ENCODE results near the gene LMX1A.

LMX1A gene

GRCh38 chr1:165328136-165328535 lies 28.4 kb downstream of the LMX1A start:
- Histone ChIP-seq H3K23ac (ENCODE audit: low read length) (no peak overlapping the region), H4K12ac (ENCODE audit: low read depth, low read length) (no peak overlapping the region), H3K4ac (ENCODE audit: low read depth, low read length) (no peak overlapping the region), H4K91ac (ENCODE audit: low read depth, low read length) (no peak overlapping the region), H3K27ac (ENCODE audit: low read depth, low read length) (no peak overlapping the region), H2BK12ac (ENCODE audit: low read length) (no peak overlapping the region), H3K27me3 (ENCODE audit: insufficient read depth, low read length) (no peaks in the 10 kb centered on the region), H3K79me1 (ENCODE audit: low read length) (no peaks in the 10 kb centered on the region), H2AFZ (ENCODE audit: insufficient read depth, low read length, poor library complexity) (no peak overlapping the region), H3K18ac (ENCODE audit: low read length) (no peak overlapping the region), H3K14ac (ENCODE audit: low read length) (no peak overlapping the region), H2BK120ac (ENCODE audit: insufficient read depth, low read length, poor library complexity) (no peak overlapping the region), H3K9me3 (ENCODE audit: insufficient read depth, low read depth, low read length) (no peaks in the 10 kb centered on the region), H3K4me1 (ENCODE audit: control insufficient read depth in 1 of 2, insufficient read depth in 2 of 2, low read length in 2 of 2) (no peaks in the 10 kb centered on the region), H3K36me3 (ENCODE audit: control insufficient read depth in 1 of 2, insufficient read depth in 2 of 2, low read length in 2 of 2) (no peaks in the 10 kb centered on the region), H4K8ac (ENCODE audit: low read depth, low read length) (no peak overlapping the region), H3K9ac (ENCODE audit: low read length) (no peak overlapping the region), H3K4me3 (ENCODE audit: low read depth, low read length) (no peak overlapping the region), H2AK5ac (ENCODE audit: low read length) (no peak overlapping the region), H2BK5ac (ENCODE audit: low read depth, low read length, poor library complexity) (no peak overlapping the region), H3K79me2 (ENCODE audit: control insufficient read depth, insufficient read depth, low read length, poor library complexity) (no peaks in the 10 kb centered on the region), H3K4me2 (ENCODE audit: low read length) (no peak overlapping the region)
- no CpG with 5 or more reads among the region's 3 CpGs for WGBS (ENCODE audit: extremely low coverage, insufficient coverage, insufficient read length)
- no peak for DNase-seq

- H3K4me1 ChIP-seq (ENCODE audit: control insufficient read depth in 1 of 2, insufficient read depth in 2 of 2, low read length in 2 of 2): no peaks in the 10 kb centered on the region
- H3K27ac ChIP-seq (ENCODE audit: low read depth, low read length): no peak overlapping the region
- H3K9ac ChIP-seq (ENCODE audit: low read length): no peak overlapping the region
- H3K9me3 ChIP-seq (ENCODE audit: insufficient read depth, low read depth, low read length): no peaks in the 10 kb centered on the region
- H3K79me2 ChIP-seq (ENCODE audit: control insufficient read depth, insufficient read depth, low read length, poor library complexity): no peaks in the 10 kb centered on the region
- H3K27me3 ChIP-seq (ENCODE audit: insufficient read depth, low read length): no peaks in the 10 kb centered on the region
- no peak overlapping the region for H3K14ac ChIP-seq (ENCODE audit: low read length)
- H4K8ac ChIP-seq (ENCODE audit: low read depth, low read length): no peak overlapping the region
- H4K12ac ChIP-seq (ENCODE audit: low read depth, low read length): no peak overlapping the region
- no peak overlapping the region for H3K4me2 ChIP-seq (ENCODE audit: low read length)
- H2BK5ac ChIP-seq (ENCODE audit: low read depth, low read length, poor library complexity): no peak overlapping the region
- H3K79me1 ChIP-seq (ENCODE audit: low read length): no peaks in the 10 kb centered on the region
- no peaks in the 10 kb centered on the region for H3K36me3 ChIP-seq (ENCODE audit: control insufficient read depth in 1 of 2, insufficient read depth in 2 of 2, low read length in 2 of 2)
- H3K4ac ChIP-seq (ENCODE audit: low read depth, low read length): no peak overlapping the region
- no peak overlapping the region for H4K91ac ChIP-seq (ENCODE audit: low read depth, low read length)
- no peak overlapping the region for H3K23ac ChIP-seq (ENCODE audit: low read length)
- H2AFZ ChIP-seq (ENCODE audit: insufficient read depth, low read length, poor library complexity): no peak overlapping the region
- H2AK5ac ChIP-seq (ENCODE audit: low read length): no peak overlapping the region
- DNase-seq: no peak
- H3K18ac ChIP-seq (ENCODE audit: low read length): no peak overlapping the region
- H2BK12ac ChIP-seq (ENCODE audit: low read length): no peak overlapping the region
- no CpG with 5 or more reads among the region's 2 CpGs for WGBS (ENCODE audit: extremely low coverage, insufficient coverage, insufficient read length)
- H2BK120ac ChIP-seq (ENCODE audit: insufficient read depth, low read length, poor library complexity): no peak overlapping the region
- no peak overlapping the region for H3K4me3 ChIP-seq (ENCODE audit: low read depth, low read length)
Measured at GRCh38 chr1:165327538-165327937, 29.0 kb downstream of the LMX1A start.

GRCh38 chr1:165325460-165326203 lies 30.9 kb downstream of the LMX1A start:
- no peaks in the 10 kb centered on the region for H3K79me2 ChIP-seq (ENCODE audit: control insufficient read depth, insufficient read depth, low read length, poor library complexity)
- no peak overlapping the region for H3K14ac ChIP-seq (ENCODE audit: low read length)

GRCh38 chr1:165324050-165324449 lies 32.5 kb downstream of the LMX1A start:
- no peaks in the 10 kb centered on the region for H3K4me1 ChIP-seq (ENCODE audit: control insufficient read depth in 1 of 2, insufficient read depth in 2 of 2, low read length in 2 of 2)

More at GRCh38 chr1:165325460-165326203, 30.9 kb downstream of the LMX1A start:
- no peaks in the 10 kb centered on the region for H3K9me3 ChIP-seq (ENCODE audit: insufficient read depth, low read depth, low read length)
- H3K79me1 ChIP-seq (ENCODE audit: low read length): no peaks in the 10 kb centered on the region
- no peak overlapping the region for H3K18ac ChIP-seq (ENCODE audit: low read length)
- no peak overlapping the region for H2BK120ac ChIP-seq (ENCODE audit: insufficient read depth, low read length, poor library complexity)
- H3K4me1 ChIP-seq (ENCODE audit: control insufficient read depth in 1 of 2, insufficient read depth in 2 of 2, low read length in 2 of 2): no peaks in the 10 kb centered on the region
- DNase-seq: no peak
- H2BK12ac ChIP-seq (ENCODE audit: low read length): no peak overlapping the region
- H3K4ac ChIP-seq (ENCODE audit: low read depth, low read length): no peak overlapping the region
- WGBS (ENCODE audit: extremely low coverage, insufficient coverage, insufficient read length): 100% methylated on average over 1 of the region's 7 CpGs
- no peaks in the 10 kb centered on the region for H3K27me3 ChIP-seq (ENCODE audit: insufficient read depth, low read length)
- H3K4me3 ChIP-seq (ENCODE audit: low read depth, low read length): no peak overlapping the region
- H2AK5ac ChIP-seq (ENCODE audit: low read length): no peak overlapping the region
- no peak overlapping the region for H3K9ac ChIP-seq (ENCODE audit: low read length)
- H3K27ac ChIP-seq (ENCODE audit: low read depth, low read length): no peak overlapping the region
- H4K8ac ChIP-seq (ENCODE audit: low read depth, low read length): no peak overlapping the region
- no peak overlapping the region for H4K12ac ChIP-seq (ENCODE audit: low read depth, low read length)
- H4K91ac ChIP-seq (ENCODE audit: low read depth, low read length): no peak overlapping the region
- no peak overlapping the region for H3K4me2 ChIP-seq (ENCODE audit: low read length)
- H2AFZ ChIP-seq (ENCODE audit: insufficient read depth, low read length, poor library complexity): no peak overlapping the region
- H3K23ac ChIP-seq (ENCODE audit: low read length): no peak overlapping the region
- H2BK5ac ChIP-seq (ENCODE audit: low read depth, low read length, poor library complexity): no peak overlapping the region
- H3K36me3 ChIP-seq (ENCODE audit: control insufficient read depth in 1 of 2, insufficient read depth in 2 of 2, low read length in 2 of 2): no peaks in the 10 kb centered on the region

More at GRCh38 chr1:165324050-165324449, 32.5 kb downstream of the LMX1A start:
- H3K27ac ChIP-seq (ENCODE audit: low read depth, low read length): no peak overlapping the region
- no peaks in the 10 kb centered on the region for H3K79me2 ChIP-seq (ENCODE audit: control insufficient read depth, insufficient read depth, low read length, poor library complexity)
- no peak overlapping the region for H3K4ac ChIP-seq (ENCODE audit: low read depth, low read length)
- H2AK5ac ChIP-seq (ENCODE audit: low read length): no peak overlapping the region
- H4K12ac ChIP-seq (ENCODE audit: low read depth, low read length): no peak overlapping the region
- WGBS (ENCODE audit: extremely low coverage, insufficient coverage, insufficient read length): no CpG with 5 or more reads among the region's 5 CpGs
- H3K23ac ChIP-seq (ENCODE audit: low read length): no peak overlapping the region
- no peaks in the 10 kb centered on the region for H3K36me3 ChIP-seq (ENCODE audit: control insufficient read depth in 1 of 2, insufficient read depth in 2 of 2, low read length in 2 of 2)
- no peak overlapping the region for H4K8ac ChIP-seq (ENCODE audit: low read depth, low read length)
- DNase-seq: no peak
- no peak overlapping the region for H3K14ac ChIP-seq (ENCODE audit: low read length)
- H3K4me2 ChIP-seq (ENCODE audit: low read length): no peak overlapping the region
- no peak overlapping the region for H2BK120ac ChIP-seq (ENCODE audit: insufficient read depth, low read length, poor library complexity)
- H3K27me3 ChIP-seq (ENCODE audit: insufficient read depth, low read length): no peaks in the 10 kb centered on the region
- no peak overlapping the region for H4K91ac ChIP-seq (ENCODE audit: low read depth, low read length)
- H3K79me1 ChIP-seq (ENCODE audit: low read length): no peaks in the 10 kb centered on the region
- H3K9me3 ChIP-seq (ENCODE audit: insufficient read depth, low read depth, low read length): no peaks in the 10 kb centered on the region
- H2BK12ac ChIP-seq (ENCODE audit: low read length): no peak overlapping the region
- no peak overlapping the region for H2AFZ ChIP-seq (ENCODE audit: insufficient read depth, low read length, poor library complexity)
- no peak overlapping the region for H3K9ac ChIP-seq (ENCODE audit: low read length)
- H3K4me3 ChIP-seq (ENCODE audit: low read depth, low read length): no peak overlapping the region
- no peak overlapping the region for H2BK5ac ChIP-seq (ENCODE audit: low read depth, low read length, poor library complexity)
- no peak overlapping the region for H3K18ac ChIP-seq (ENCODE audit: low read length)

Data from trophoblast cell (in vitro differentiated cells and primary cell).